GM12891 (cell line): Measurements from ENCODE around the gene RPS25.
"Not testable (repeated sequence)": the region's sequence is repeated elsewhere in the genome, so short reads cannot be mapped to it uniquely, and the experiment has no call there.

Experiments
- DNase-seq: peaks from one replicate; pipeline ENCODE4 v3.0.0; 2011; ENCODE audit warnings: low spot score; ENCODE audit not compliant: insufficient read length
- FAIRE-seq: peaks from 2 replicates; lab custom pipeline; 2011; peaks lifted over from hg19 to GRCh38; lab: Jason Lieb, UNC
- PAX5 ChIP-seq: IDR thresholded peaks from 2 replicates; pipeline ENCODE4 v1.6.1; 2011; ENCODE audit warnings: low read length, moderate library complexity, mild to moderate bottlenecking; ENCODE audit not compliant: insufficient read depth, severe bottlenecking
- POLR2A ChIP-seq: IDR thresholded peaks from 2 replicates; pipeline ENCODE4 v1.6.1; 2011; ENCODE audit warnings: low read depth, low read length, control low read depth
- POLR2AphosphoS5 ChIP-seq: IDR thresholded peaks from 2 replicates; pipeline ENCODE4 v1.6.1; 2011; ENCODE audit warnings: low read depth, low read length, control low read depth
- POU2F2 ChIP-seq: IDR thresholded peaks from 2 replicates; pipeline ENCODE4 v1.6.1; 2011; ENCODE audit warnings: low read depth, mild to moderate bottlenecking, control low read depth, low read length, moderate library complexity
- SPI1 ChIP-seq: IDR thresholded peaks from 2 replicates; pipeline ENCODE4 v1.6.1; 2011; ENCODE audit warnings: low read depth, low read length, control low read depth
- TAF1 ChIP-seq: IDR thresholded peaks from 2 replicates; pipeline ENCODE4 v1.6.1; 2011; ENCODE audit warnings: low read depth, low read length, control low read depth

RPS25 gene

DNA sequence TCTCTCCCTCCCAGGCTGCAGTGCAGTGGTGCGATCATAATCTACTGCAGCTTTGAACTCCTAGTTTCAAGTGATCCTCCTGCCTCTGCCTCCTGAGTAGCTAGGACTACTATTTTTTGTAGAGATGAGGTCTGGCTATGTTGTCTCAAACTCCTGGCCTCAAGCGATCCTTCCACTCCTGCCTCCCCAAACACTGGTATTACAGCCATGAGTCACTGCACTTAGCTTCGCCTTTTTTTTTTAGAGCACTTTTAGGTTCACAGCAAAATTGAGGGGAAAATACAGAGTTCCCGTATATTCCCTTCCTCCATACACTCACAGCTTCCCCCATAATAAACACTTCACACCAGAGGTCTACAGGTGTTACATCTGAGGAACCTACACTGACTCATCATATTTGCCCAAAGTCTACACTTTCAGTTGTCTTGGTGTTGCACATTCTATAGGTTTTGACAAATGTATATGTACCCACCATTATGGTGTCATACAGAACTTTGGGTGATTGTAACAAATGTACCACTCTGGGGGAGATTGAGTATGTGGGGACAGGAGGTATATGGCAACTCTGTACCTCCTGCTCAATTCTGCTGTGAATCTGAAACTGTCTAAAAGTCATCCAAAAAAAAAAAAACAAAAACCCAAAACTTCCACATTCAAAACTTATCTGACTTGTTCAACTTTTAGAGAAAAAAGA is 23.8 kb upstream of the RPS25 start:
- no peak for DNase-seq
- no peak for FAIRE-seq
- TF ChIP-seq POLR2A (no peak), POLR2AphosphoS5 (no peak), POU2F2 (no peak), PAX5 (no peak), TAF1 (no peak), SPI1 (no peak)

DNA sequence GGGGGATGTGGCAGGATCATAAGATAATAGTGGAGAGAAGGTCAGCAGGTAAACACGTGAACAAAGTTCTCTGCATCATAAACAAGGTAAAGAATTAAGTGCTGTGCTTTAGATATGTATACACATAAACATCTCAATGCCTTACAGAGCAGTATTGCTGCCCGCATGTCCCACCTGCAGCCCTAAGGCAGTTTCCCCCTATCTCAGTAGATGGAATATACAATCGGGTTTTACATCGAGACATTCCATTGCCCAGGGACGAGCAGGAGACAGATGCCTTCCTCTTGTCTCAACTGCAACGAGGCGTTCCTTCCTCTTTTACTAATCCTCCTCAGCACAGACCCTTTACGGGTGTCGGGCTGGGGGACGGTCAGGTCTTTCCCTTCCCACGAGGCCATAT is 21.3 kb upstream of the RPS25 start:
- not testable (repeated sequence) for FAIRE-seq, DNase-seq

DNA sequence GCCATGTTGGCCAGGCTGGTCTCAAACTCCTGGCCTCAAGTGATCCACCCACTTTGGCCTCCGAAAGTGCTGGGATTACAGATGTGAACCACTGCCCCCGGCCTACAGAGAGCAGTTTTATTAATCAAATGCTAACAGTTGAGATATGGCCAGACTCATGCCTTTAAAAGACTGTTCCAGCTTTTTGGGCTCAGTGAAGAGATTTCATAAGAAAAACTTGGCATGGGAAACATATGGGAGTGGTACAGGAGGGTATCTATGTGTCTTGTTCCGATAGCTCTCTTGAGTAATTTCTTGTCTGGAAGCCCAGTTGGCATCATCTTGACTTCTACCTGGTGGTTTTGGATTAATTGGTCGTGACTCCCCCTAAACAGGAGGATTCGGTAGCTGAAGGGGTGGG is 20.7 kb upstream of the RPS25 start:
- FAIRE-seq, result no peak
- DNase-seq, result no peak
- TF ChIP-seq TAF1 (no peak), PAX5 (no peak), POU2F2 (no peak), SPI1 (no peak), POLR2A (no peak), POLR2AphosphoS5 (no peak)

DNA sequence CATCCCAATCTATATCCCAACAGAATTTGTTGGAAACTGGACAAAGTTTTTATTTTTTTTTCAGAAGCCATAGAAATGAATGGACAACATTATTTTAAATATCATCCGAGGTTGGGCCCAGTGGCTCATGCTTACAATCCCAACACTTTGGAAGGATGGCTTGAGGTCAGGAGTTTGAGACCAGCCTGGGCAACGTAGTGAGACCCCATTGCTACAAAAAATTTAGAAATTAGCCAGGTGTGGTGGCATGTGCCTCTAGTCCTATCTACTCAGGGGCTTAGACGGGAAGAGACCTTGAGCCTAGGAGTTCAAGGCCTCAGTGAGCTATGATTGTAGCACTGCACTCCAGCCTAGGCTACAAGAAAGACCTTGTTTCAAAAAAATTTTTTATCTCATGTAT is 16.7 kb upstream of the RPS25 start:
- TF ChIP-seq POLR2A (no peak), POU2F2 (no peak), POLR2AphosphoS5 (no peak), PAX5 (no peak), SPI1 (no peak), TAF1 (no peak)
- FAIRE-seq (no peak), DNase-seq (no peak)

DNA sequence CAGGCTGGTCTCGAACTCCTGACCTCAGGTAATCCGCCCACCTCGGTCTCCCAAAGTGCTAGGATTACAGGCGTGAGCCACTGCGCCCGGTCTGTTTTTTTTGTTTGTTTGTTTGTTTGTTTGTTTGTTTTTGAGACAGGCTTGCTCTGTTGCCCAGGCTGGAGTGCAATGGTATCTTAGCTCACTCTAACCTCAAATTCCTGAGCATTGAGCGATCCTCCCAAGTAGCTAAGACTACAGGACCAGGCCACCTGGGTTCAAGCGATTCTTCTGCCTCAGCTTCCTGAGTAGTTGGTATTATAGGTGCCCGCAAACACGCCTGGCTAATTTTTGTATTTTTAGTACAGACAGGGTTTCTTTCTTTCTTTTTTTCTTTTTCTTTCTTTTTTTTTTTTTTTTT is 15.3 kb upstream of the RPS25 start:
- FAIRE-seq, DNase-seq: not testable (repeated sequence)

DNA sequence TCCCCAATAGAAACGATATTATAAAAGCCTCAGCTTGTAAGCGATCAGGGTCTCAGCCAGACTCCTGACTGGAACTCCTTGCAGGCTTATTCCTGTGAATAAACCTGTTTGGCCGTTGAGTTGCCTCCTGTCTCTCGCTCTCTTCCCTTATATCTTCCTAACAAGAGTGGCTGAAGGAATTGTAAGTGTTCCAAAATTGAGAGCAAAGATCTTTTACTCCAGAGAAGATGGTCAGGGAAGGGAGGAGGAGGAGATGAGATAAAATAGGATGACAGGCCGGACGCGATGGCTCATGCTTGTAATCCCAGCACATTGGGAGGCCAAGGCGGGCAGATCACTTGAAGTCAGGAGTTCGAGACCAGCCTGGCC is 13.8 kb upstream of the RPS25 start:
- DNase-seq (no peak), FAIRE-seq (no peak)
- TF ChIP-seq POLR2A (no peak), TAF1 (no peak), PAX5 (no peak), POLR2AphosphoS5 (no peak), POU2F2 (no peak), SPI1 (no peak)

DNA sequence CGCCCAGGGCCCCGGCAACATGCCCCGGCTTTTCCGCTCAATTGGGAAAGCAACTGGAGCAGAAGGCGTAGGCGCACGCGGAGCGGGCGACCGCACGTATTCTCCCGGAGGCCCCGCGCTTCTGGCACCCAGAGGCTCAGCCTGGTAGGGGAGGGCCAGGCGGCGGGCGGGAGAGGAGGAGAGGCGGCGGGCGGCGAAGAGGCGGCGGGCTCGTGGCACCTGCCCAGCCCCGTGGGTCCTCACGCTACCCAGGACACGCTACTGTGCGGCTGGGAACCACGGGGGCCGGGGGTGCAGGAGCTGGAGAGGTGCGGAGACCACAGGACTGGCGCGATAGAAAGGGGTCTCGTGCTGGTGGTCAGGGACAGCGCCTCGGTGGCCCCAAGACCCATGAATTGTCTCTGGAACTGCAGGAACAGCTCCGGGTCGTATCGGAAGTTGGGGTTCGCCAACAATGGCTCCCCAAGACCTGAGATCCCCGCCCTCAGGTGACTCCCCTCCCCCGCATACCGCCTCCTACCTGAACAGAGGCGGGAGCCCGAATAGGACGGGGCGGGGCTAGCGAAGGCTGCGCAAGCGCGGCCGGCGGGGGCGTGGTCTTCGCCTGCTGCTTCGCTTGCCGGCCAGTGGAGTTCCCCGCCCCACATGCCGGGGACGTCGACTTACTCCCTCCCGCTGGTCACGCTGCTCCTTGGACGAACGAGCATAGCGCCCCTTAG is 12.3 kb upstream of the RPS25 start, which contains the start of gene SLC37A4:
SLC37A4 (minus strand) TSS at position 549 of the 719 bp plus-strand sequence.
- peak; percentile 99 for FAIRE-seq
- DNase-seq, result peak; percentile 98
- TF ChIP-seq SPI1 (no peak), POU2F2 (0 out of 2 replicates have a peak, but pooled peaks have one; percentile 26), POLR2A (0 out of 2 replicates have a peak, but pooled peaks have one; percentile 20), PAX5 (peak; percentile 46)

DNA sequence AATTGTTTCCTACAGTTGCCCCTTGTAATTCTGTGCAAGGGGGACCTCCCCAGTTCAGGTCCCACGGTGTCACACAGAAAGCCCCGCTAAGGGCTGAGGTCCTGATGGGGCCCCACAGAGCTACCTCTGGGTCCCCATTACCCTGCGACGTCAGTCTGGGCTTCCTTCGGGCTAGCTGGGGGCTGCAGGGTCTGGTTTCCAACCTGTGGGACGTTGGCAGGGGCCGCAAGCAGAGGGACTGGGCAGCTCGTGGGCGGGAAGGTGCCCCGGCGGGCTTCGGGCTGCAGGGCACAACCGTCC is 11.8 kb upstream of the RPS25 start:
- FAIRE-seq (no peak), DNase-seq (no peak)
- TF ChIP-seq POLR2AphosphoS5 (no peak), PAX5 (no peak), TAF1 (no peak), POU2F2 (no peak), SPI1 (no peak), POLR2A (no peak)

DNA sequence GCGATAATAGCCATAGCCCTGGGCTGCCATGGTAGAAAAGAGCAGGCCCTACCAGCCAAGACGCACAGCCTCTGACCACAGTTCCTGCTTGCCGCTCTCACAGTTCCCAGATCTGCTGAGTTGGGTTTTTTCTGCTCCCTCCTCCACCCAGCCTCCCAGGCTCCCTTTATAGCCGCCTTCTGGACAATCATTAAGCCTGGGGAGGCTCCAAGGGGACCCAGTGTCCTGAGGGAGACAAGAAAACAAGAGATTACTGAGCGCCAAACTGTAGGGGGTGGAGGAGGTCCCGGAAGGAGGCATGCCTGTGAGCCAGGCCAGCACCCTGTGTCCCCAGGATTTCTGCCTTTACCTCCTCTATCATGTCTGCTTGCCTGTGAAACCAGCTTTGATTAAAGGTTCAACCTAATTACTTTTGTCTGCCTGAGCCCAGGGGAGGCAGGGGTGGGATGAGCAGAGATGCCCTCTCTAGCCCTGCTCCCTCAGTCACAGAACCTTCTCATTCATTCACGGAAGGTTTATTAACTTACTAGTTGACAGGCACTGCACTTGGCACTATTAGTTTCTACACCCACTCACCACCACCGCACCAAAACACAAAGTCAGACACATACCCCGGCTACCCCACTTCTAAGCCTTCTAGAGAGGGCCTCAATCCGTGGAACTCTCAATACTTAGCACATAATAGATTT is 11.3 kb upstream of the RPS25 start:
- DNase-seq, result no peak
- peak; percentile 51 for FAIRE-seq
- TF ChIP-seq SPI1 (no peak), POLR2AphosphoS5 (no peak), POU2F2 (no peak), TAF1 (no peak), POLR2A (no peak), PAX5 (no peak)

DNA sequence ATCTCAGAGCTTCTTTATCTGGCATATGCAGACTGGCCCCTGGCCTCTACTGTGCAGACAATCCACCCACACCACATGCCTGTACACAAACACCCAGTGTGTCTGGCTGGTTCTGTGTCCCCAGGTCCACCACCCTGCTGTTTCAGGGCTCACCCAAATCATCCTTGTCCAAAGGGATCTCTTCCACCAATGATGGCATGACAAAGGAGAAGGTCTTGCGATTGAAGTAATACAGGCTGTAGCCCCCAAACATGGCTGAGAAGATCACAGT is 10.9 kb upstream of the RPS25 start:
- TF ChIP-seq POLR2AphosphoS5, result no peak
- TF ChIP-seq SPI1, result no peak
- DNase-seq (no peak), FAIRE-seq (peak; percentile 57)

DNA sequence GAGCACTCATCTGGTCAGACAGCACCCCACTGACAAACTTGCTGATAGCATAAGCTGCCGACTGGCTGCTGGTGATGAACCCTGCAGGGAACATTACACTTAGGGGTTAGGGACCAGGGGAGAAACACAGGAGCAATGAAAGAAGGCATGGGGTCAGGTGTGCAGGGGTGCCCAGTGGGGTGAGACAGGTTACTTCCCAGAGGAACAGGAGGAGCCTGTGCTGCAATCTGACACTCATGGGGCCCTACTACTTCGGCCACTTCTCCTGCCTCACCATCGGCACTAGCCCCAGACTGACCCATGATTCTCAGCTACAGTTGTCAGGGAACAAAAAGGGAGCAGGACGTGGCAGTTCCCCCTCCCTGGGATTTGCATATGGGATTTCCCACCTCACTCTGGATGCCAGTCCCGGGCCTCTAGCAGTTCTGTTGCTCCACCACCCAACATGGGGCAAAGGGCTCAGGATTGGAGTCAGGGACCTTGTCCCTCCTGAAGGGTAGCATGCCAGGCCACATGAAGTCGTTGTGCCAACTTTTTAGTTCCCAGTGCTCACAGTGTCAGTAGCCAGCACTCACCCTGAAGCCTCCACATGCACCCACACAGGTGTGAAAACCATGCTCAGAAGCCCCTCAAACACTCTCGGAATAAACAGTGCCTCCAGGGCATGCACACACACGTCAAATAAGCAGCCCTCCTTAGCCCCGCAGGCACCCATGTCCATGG is 10.4 kb upstream of the RPS25 start:
- FAIRE-seq (no peak), DNase-seq (no peak)
- TF ChIP-seq POLR2AphosphoS5 (no peak), POU2F2 (no peak), PAX5 (no peak), SPI1 (no peak)
